Neural progenitor cell (in vitro differentiated cells): ENCODE measurements around the gene TSHZ3. TPM values are rescaled to one million over a fixed set of nuclear protein-coding genes. Genes with fewer than 3 reads are reported as not detected.
A peak's percentile ranks its signal among the peaks of the same experiment; 100 is the strongest.

ENCODE experiments used
- DNase-seq: peaks from one replicate; pipeline ENCODE4 v3.0.0-alpha.2; 2016; ENCODE audit warnings: low spot score
- H2AFZ ChIP-seq: fragments of 200-600 bp; sonication (generic); replicated peaks from 2 replicates; pipeline ENCODE4 v1.6.1; 2016; ENCODE audit warnings: antibody characterized with exemption
- H3F3A ChIP-seq: fragments of 200-600 bp; sonication (generic); 2 replicates; pipeline ENCODE4 v1.6.1; 2016; ENCODE audit warnings: antibody characterized with exemption, low read depth
- H3K27ac ChIP-seq: fragments of 200-600 bp; sonication (generic); 2 replicates; pipeline ENCODE4 v1.5.1; 2016; ENCODE audit warnings: mild to moderate bottlenecking
- H3K27me3 ChIP-seq: fragments of 200-600 bp; sonication (generic); 2 replicates; pipeline ENCODE4 v1.6.1; 2016; ENCODE audit warnings: mild to moderate bottlenecking, moderate library complexity
- H3K36me3 ChIP-seq: fragments of 200-600 bp; sonication (generic); 2 replicates; pipeline ENCODE4 v1.5.1; 2016
- H3K4me1 ChIP-seq: fragments of 200-600 bp; sonication (generic); 2 replicates; pipeline ENCODE4 v1.6.1; 2016; ENCODE audit warnings: mixed run types
- H3K4me2 ChIP-seq: fragments of 200-600 bp; sonication (generic); 2 replicates; pipeline ENCODE4 v1.6.1; 2016
- H3K4me3 ChIP-seq: fragments of 200-600 bp; sonication (generic); 2 replicates; pipeline ENCODE4 v1.5.1; 2016
- H3K79me2 ChIP-seq: fragments of 200-600 bp; sonication (generic); 2 replicates; pipeline ENCODE4 v1.6.1; 2016; ENCODE audit warnings: low read depth
- H3K9ac ChIP-seq: fragments of 200-600 bp; sonication (generic); 2 replicates; pipeline ENCODE4 v1.6.1; 2016
- H3K9me3 ChIP-seq: fragments of 200-600 bp; sonication (generic); 2 replicates; pipeline ENCODE4 v1.5.1; 2016; ENCODE audit warnings: low read depth
- H4K20me1 ChIP-seq: fragments of 200-600 bp; sonication (generic); 2 replicates; pipeline ENCODE4 v1.6.1; 2016; ENCODE audit warnings: low read depth
- H3K27ac Mint-ChIP-seq: 3 replicates; pipeline ENCODE4 v1.8.0; 2021; ENCODE audit warnings: mixed read lengths
- H3K27me3 Mint-ChIP-seq: 2 replicates; pipeline ENCODE4 v1.8.0; 2022; ENCODE audit warnings: low read depth, mild to moderate bottlenecking, inconsistent platforms, moderate library complexity, mixed read lengths; ENCODE audit not compliant: insufficient read depth
- H3K36me3 Mint-ChIP-seq: 3 replicates; pipeline ENCODE4 v1.8.0; 2021; ENCODE audit warnings: mixed read lengths
- H3K4me1 Mint-ChIP-seq: 3 replicates; pipeline ENCODE4 v1.8.0; 2021; ENCODE audit warnings: mixed read lengths
- H3K4me3 Mint-ChIP-seq: 3 replicates; pipeline ENCODE4 v1.8.0; 2021; ENCODE audit warnings: mild to moderate bottlenecking, moderate library complexity, mixed read lengths
- H3K9me3 Mint-ChIP-seq: 3 replicates; pipeline ENCODE4 v1.8.0; 2020; ENCODE audit warnings: mixed read lengths
- EZH2 ChIP-seq: fragments of 200-600 bp; sonication (generic); IDR thresholded peaks from 2 replicates; pipeline ENCODE4 v1.6.1; 2017; ENCODE audit warnings: antibody characterized with exemption, mild to moderate bottlenecking, moderate library complexity
- EZH2phosphoT487 ChIP-seq: fragments of 200-600 bp; sonication (generic); IDR thresholded peaks from 2 replicates; pipeline ENCODE4 v1.6.1; 2017; ENCODE audit warnings: antibody characterized with exemption
- total RNA-seq: library from RNA; depleted of rRNA; stranded (reverse); fragments of >200 nt; gene quantifications from 2 replicates; pipeline ENCODE4 v1.2.3, GENCODE V29; 2015; ENCODE audit warnings: low replicate concordance
- TF ChIP-seq, protein P1 (sequence below): fragments of 200-600 bp; sonication (generic); IDR thresholded peaks from 2 replicates; pipeline ENCODE4 v1.5.1; 2017; ENCODE audit warnings: antibody characterized with exemption, mild to moderate bottlenecking

Gene TSHZ3
- total RNA-seq, 1 donor from 2014 or later: 0.60 TPM

DNA sequence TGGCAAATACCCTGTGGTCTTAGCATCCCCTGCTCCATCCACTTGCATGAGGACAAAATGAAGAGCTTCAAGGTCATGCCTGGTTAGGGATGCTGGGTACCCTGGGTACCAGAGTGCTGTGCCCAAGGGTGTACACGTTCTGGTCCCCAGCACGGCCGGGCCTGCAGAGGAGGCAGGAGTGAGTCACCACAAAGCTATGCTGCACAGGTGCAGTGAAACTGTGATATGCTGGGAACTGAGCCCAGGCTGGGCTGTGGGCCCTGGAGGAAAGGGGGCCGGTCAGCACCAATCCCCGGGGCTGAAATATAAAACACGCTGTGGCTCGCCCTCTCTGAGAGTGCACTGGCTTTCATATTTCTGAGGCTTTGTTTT lies 95.1 kb downstream of the TSHZ3 start:
- Histone ChIP-seq H3K4me1 (peaks cover 4% of the 10 kb centered on the region), H3K27ac (no peak overlapping the region), H3K4me3 (no peak overlapping the region), H3K36me3 (no peaks in the 10 kb centered on the region), H3K79me2 (no peaks in the 10 kb centered on the region), H3K27me3 (no peaks in the 10 kb centered on the region), H3F3A (no peaks in the 10 kb centered on the region), H2AFZ (no peak overlapping the region), H3K9ac (no peak overlapping the region), H3K9me3 (no peaks in the 10 kb centered on the region), H3K4me2 (no peak overlapping the region), H4K20me1 (no peaks in the 10 kb centered on the region)
- Mint-ChIP-seq H3K4me1 (peaks cover 12% of the 10 kb centered on the region), H3K9me3 (no peaks in the 10 kb centered on the region), H3K36me3 (no peaks in the 10 kb centered on the region), H3K4me3 (no peak overlapping the region), H3K27ac (no peak overlapping the region), H3K27me3 (peaks cover 2% of the 10 kb centered on the region)
- TF ChIP-seq, protein P1, sequence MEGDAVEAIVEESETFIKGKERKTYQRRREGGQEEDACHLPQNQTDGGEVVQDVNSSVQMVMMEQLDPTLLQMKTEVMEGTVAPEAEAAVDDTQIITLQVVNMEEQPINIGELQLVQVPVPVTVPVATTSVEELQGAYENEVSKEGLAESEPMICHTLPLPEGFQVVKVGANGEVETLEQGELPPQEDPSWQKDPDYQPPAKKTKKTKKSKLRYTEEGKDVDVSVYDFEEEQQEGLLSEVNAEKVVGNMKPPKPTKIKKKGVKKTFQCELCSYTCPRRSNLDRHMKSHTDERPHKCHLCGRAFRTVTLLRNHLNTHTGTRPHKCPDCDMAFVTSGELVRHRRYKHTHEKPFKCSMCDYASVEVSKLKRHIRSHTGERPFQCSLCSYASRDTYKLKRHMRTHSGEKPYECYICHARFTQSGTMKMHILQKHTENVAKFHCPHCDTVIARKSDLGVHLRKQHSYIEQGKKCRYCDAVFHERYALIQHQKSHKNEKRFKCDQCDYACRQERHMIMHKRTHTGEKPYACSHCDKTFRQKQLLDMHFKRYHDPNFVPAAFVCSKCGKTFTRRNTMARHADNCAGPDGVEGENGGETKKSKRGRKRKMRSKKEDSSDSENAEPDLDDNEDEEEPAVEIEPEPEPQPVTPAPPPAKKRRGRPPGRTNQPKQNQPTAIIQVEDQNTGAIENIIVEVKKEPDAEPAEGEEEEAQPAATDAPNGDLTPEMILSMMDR: no peak
- TF ChIP-seq EZH2 (no peak), EZH2phosphoT487 (no peak)
- DNase-seq: no peak

DNA sequence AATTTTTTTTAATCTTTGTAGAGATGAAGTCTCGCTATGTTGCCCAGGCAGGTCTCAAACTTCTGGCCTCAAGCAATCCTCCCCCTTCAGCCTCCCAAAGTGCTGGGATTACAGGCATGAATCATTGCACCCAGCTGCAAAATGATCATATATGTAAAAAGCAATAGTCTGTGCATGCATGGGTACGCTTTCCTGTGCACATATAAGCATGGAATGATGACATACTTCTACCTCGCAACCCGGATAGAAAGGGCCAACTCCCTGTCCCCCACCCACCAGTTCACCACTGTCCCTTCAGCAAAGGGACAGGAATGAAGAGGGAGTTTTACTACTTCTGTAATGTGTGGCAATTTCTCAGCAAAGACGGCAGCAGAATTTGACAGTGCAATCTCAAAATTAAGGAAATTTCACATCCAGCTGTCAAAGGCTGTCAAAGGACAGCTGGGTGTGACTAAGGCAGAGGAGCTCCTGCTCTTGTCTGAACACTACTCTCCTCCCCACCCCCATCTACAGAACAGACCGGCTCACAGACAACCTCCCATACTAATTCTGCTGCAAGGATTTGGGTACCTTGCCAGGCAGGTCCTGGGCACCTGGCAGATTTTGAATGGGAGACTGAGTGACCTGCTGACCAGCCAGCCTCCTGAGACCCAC lies 95.6 kb downstream of the TSHZ3 start:
- Mint-ChIP-seq H3K4me3 (no peak overlapping the region), H3K27ac (peak overlapping the region; percentile 66)

DNA sequence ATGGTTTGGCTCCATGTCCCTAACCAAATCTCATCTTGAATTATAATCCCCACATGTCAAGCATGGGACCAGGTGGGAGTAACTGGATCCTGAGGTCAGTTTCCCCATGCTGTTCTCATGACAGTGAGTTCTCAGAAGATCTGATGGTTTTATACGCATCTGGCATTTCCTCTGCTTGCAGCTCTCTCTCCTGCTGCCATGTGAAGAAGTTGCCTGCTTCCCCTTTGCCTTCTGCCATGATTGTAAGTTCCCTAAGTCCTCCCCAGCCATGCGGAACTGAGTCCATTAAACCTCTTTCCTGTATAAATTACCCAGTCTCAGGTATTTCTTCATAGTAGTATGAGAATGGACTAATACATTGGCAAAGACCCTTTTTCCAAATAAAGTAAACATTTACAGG lies 96.8 kb downstream of the TSHZ3 start:
- Mint-ChIP-seq H3K9me3 (no peaks in the 10 kb centered on the region), H3K4me1 (peaks cover 7% of the 10 kb centered on the region), H3K36me3 (no peaks in the 10 kb centered on the region), H3K4me3 (no peak overlapping the region), H3K27ac (no peak overlapping the region), H3K27me3 (no peaks in the 10 kb centered on the region)
- H3K27me3 ChIP-seq: no peaks in the 10 kb centered on the region
- H3K79me2 ChIP-seq: no peaks in the 10 kb centered on the region
- no peak overlapping the region for H3K9ac ChIP-seq
- no peak overlapping the region for H2AFZ ChIP-seq
- H3K4me2 ChIP-seq: no peak overlapping the region
- TF ChIP-seq, protein P1: no peak
- TF ChIP-seq EZH2 (no peak), EZH2phosphoT487 (no peak)
- no peaks in the 10 kb centered on the region for H3F3A ChIP-seq
- no peak overlapping the region for H3K4me3 ChIP-seq
- DNase-seq: no peak
- no peak overlapping the region for H3K27ac ChIP-seq
- no peaks in the 10 kb centered on the region for H3K9me3 ChIP-seq
- no peaks in the 10 kb centered on the region for H4K20me1 ChIP-seq
- H3K4me1 ChIP-seq: no peaks in the 10 kb centered on the region
- H3K36me3 ChIP-seq: no peaks in the 10 kb centered on the region

More for the DNA sequence above, 95.6 kb downstream of the TSHZ3 start:
- TF ChIP-seq EZH2phosphoT487 (no peak), EZH2 (no peak)
- TF ChIP-seq, protein P1: no peak
- no peaks in the 10 kb centered on the region for H4K20me1 ChIP-seq
- H3K79me2 ChIP-seq: no peaks in the 10 kb centered on the region
- no peak overlapping the region for H3K4me3 ChIP-seq
- no peak for DNase-seq
- Mint-ChIP-seq H3K4me1 (peaks cover 10% of the 10 kb centered on the region), H3K9me3 (no peaks in the 10 kb centered on the region), H3K36me3 (no peaks in the 10 kb centered on the region), H3K27me3 (peaks cover 2% of the 10 kb centered on the region)
- H3K36me3 ChIP-seq: no peaks in the 10 kb centered on the region
- no peaks in the 10 kb centered on the region for H3K27me3 ChIP-seq
- no peaks in the 10 kb centered on the region for H3F3A ChIP-seq
- H3K4me1 ChIP-seq: peaks cover 4% of the 10 kb centered on the region
- no peak overlapping the region for H3K27ac ChIP-seq
- H3K9me3 ChIP-seq: no peaks in the 10 kb centered on the region
- H2AFZ ChIP-seq: no peak overlapping the region
- no peak overlapping the region for H3K4me2 ChIP-seq
- H3K9ac ChIP-seq: no peak overlapping the region
